ENCODE results near the gene ARPC5.
"Not testable (repeated sequence)": the region's sequence is repeated elsewhere in the genome, so short reads cannot be mapped to it uniquely, and the experiment has no call there.

Gene ARPC5

GRCh38 chr1:183635606-183636333, at the start of gene ARPC5:
TSS of gene ARPC5 (minus strand) at chr1:183635783. CDS start at chr1:183635659, 124 bp downstream.
- DNase-seq (ENCODE audit: low read depth in 4 of 4, low spot score in 1 of 4), result peak; percentile 93 to 96 (median 94)

GRCh38 chr1:183685112-183685713, 49.6 kb upstream of the ARPC5 start:
- no peak for DNase-seq (ENCODE audit: low read depth in 4 of 4, low spot score in 1 of 4)

- DNase-seq (ENCODE audit: low read depth in 4 of 4, low spot score in 1 of 4), result not testable (repeated sequence)
These were observed 43.8 kb upstream of the ARPC5 start for GRCh38 chr1:183679363-183679762.

- no peak for DNase-seq (ENCODE audit: low read depth in 4 of 4, low spot score in 1 of 4)
These were observed 43.2 kb upstream of the ARPC5 start for GRCh38 chr1:183678819-183679218.

- no peak for DNase-seq (ENCODE audit: low read depth in 4 of 4, low spot score in 1 of 4)
These were observed 41.1 kb upstream of the ARPC5 start for GRCh38 chr1:183676586-183677189.

GRCh38 chr1:183675883-183676585, 40.5 kb upstream of the ARPC5 start:
- DNase-seq (ENCODE audit: low read depth in 4 of 4, low spot score in 1 of 4), result no peak

- DNase-seq (ENCODE audit: low read depth in 4 of 4, low spot score in 1 of 4), result no peak
These were observed 39.8 kb upstream of the ARPC5 start for GRCh38 chr1:183675381-183675780.

- DNase-seq (ENCODE audit: low read depth in 4 of 4, low spot score in 1 of 4), result no peak
These were observed 39.3 kb upstream of the ARPC5 start for GRCh38 chr1:183674886-183675285.

GRCh38 chr1:183674339-183674738, 38.8 kb upstream of the ARPC5 start:
- DNase-seq (ENCODE audit: low read depth in 4 of 4, low spot score in 1 of 4), result no peak

GRCh38 chr1:183673605-183674323, 38.2 kb upstream of the ARPC5 start:
- DNase-seq (ENCODE audit: low read depth in 4 of 4, low spot score in 1 of 4), result no peak

GRCh38 chr1:183670169-183670568, 34.6 kb upstream of the ARPC5 start:
- DNase-seq (ENCODE audit: low read depth in 4 of 4, low spot score in 1 of 4), result no peak

GRCh38 chr1:183656355-183656754, 20.8 kb upstream of the ARPC5 start:
- no peak for DNase-seq (ENCODE audit: low read depth in 4 of 4, low spot score in 1 of 4)

GRCh38 chr1:183655562-183656075, 20.0 kb upstream of the ARPC5 start:
- DNase-seq (ENCODE audit: low read depth in 4 of 4, low spot score in 1 of 4), result peak; percentile 58 to 74 (median 66)

- DNase-seq (ENCODE audit: low read depth in 4 of 4, low spot score in 1 of 4), result no peak
These were observed 19.1 kb upstream of the ARPC5 start for GRCh38 chr1:183654706-183655105.

- DNase-seq (ENCODE audit: low read depth in 4 of 4, low spot score in 1 of 4), result no peak
These were observed 18.4 kb upstream of the ARPC5 start for GRCh38 chr1:183653876-183654451.

- DNase-seq (ENCODE audit: low read depth in 4 of 4, low spot score in 1 of 4), result no peak
These were observed 17.8 kb upstream of the ARPC5 start for GRCh38 chr1:183653462-183653794.

- no peak for DNase-seq (ENCODE audit: low read depth in 4 of 4, low spot score in 1 of 4)
These were observed 17.2 kb upstream of the ARPC5 start, which contains the start of gene APOBEC4 for GRCh38 chr1:183652547-183653461. TSS of gene APOBEC4 (minus strand) at chr1:183653316. CDS start at chr1:183648781, 4,535 bp downstream.

GRCh38 chr1:183652107-183652506, 16.5 kb upstream of the ARPC5 start:
- DNase-seq (ENCODE audit: low read depth in 4 of 4, low spot score in 1 of 4), result no peak

- DNase-seq (ENCODE audit: low read depth in 4 of 4, low spot score in 1 of 4), result no peak
These were observed 16.0 kb upstream of the ARPC5 start for GRCh38 chr1:183651612-183652011.

Measured in stimulated activated CD4-positive, alpha-beta T cell treated with anti-CD3 and anti-CD28 coated beads, Interleukin-1b, Interleukin-23, amount 100 ng/mL, for 24 hours (primary cell).